Liver (tissue), 2 donors: Measurements from ENCODE around the gene GTPBP6.

Experiments used
- GABPA ChIP-seq, 2 donors: IDR thresholded peaks in 1 of 2; conservative IDR thresholded peaks in 1 of 2; 2 replicates each; pipeline ENCODE4 v1.6.1; 2016; ENCODE audit warnings: antibody characterized with exemption in 2 of 2, mild to moderate bottlenecking in 1 of 2, moderate library complexity in 1 of 2
- TAF1 ChIP-seq: conservative IDR thresholded peaks from 2 replicates; pipeline ENCODE4 v1.6.1; 2016; ENCODE audit warnings: antibody characterized with exemption, mild to moderate bottlenecking
- TF ChIP-seq, protein P1 (sequence below): IDR thresholded peaks from 2 replicates; pipeline ENCODE4 v1.6.1; 2016; ENCODE audit warnings: antibody characterized with exemption, mild to moderate bottlenecking
- TF ChIP-seq, protein P2 (sequence below): IDR thresholded peaks from 2 replicates; pipeline ENCODE4 v1.6.1; 2016; ENCODE audit warnings: antibody characterized with exemption
- donor health status: healthy.

DNA sequence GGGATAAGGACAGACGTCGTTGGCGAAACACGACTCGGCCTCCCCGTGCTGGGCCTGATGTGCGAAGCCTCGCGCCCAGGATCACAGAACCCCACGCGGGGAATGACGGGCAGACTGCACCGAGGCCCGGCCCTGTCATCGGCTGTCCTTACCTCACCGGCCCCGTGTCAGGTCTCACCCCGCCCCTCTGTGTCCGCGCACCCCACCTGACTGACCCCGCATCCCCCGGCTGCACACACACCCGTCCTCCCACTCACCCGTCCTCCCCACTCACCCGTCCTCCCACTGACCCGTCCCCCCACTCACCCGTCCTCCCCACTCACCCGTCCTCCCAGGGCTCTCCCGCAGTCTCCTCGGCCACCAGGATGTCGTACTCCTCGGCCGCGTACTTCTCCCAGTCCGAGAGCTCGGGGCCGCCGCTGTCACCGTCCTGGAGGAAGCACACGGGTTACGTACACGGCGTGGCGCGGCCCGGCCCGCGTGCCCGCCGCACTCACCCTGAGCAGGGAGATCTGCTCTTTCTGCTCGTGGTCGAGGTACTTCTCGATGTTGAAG, 19.8 kb upstream of the GTPBP6 start:
- TF ChIP-seq GABPA (IDR thresholded peaks at IDR 0.05 in 1 of 2, conservative IDR thresholded peaks at IDR 0.05 in 1 of 2) (no peak), TAF1 (no peak)
- TF ChIP-seq, protein P1, sequence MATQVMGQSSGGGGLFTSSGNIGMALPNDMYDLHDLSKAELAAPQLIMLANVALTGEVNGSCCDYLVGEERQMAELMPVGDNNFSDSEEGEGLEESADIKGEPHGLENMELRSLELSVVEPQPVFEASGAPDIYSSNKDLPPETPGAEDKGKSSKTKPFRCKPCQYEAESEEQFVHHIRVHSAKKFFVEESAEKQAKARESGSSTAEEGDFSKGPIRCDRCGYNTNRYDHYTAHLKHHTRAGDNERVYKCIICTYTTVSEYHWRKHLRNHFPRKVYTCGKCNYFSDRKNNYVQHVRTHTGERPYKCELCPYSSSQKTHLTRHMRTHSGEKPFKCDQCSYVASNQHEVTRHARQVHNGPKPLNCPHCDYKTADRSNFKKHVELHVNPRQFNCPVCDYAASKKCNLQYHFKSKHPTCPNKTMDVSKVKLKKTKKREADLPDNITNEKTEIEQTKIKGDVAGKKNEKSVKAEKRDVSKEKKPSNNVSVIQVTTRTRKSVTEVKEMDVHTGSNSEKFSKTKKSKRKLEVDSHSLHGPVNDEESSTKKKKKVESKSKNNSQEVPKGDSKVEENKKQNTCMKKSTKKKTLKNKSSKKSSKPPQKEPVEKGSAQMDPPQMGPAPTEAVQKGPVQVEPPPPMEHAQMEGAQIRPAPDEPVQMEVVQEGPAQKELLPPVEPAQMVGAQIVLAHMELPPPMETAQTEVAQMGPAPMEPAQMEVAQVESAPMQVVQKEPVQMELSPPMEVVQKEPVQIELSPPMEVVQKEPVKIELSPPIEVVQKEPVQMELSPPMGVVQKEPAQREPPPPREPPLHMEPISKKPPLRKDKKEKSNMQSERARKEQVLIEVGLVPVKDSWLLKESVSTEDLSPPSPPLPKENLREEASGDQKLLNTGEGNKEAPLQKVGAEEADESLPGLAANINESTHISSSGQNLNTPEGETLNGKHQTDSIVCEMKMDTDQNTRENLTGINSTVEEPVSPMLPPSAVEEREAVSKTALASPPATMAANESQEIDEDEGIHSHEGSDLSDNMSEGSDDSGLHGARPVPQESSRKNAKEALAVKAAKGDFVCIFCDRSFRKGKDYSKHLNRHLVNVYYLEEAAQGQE = no peak
- TF ChIP-seq, protein P2, sequence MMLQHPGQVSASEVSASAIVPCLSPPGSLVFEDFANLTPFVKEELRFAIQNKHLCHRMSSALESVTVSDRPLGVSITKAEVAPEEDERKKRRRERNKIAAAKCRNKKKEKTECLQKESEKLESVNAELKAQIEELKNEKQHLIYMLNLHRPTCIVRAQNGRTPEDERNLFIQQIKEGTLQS = no peak
